ENCODE measurements around the gene SKIC8.

- TF ChIP-seq CTCF (conservative IDR thresholded peaks at IDR 0.05) (no peak), EZH2 (IDR thresholded peaks at IDR 0.05; ENCODE audit: low read depth) (no peak)
These were observed 43.9 kb downstream of the SKIC8 start for GRCh38 chr15:78255421-78256043.
